SK-N-SH (cell line): ENCODE measurements around the gene ARF5. TPM values are rescaled to one million over a fixed set of nuclear protein-coding genes. Genes with fewer than 3 reads are reported as not detected.

ENCODE experiments used
- CTCF ChIA-PET: fragments of 300-600, 350-600 bp; formaldehyde crosslinking; extraction: SDS; loops from one replicate; lab custom pipeline; 2021; lab: Yijun Ruan, JAX
- POLR2A ChIA-PET: fragments of 350-600 bp; sonication (Branson Sonifier 250); formaldehyde crosslinking; extraction: SDS; loops from one replicate; lab custom pipeline; 2020; ENCODE audit warnings: antibody characterized with exemption, inconsistent platforms; lab: Yijun Ruan, JAX
- DNase-seq: peaks from one replicate; pipeline ENCODE4 v3.0.0; 2012
- H2AFZ ChIP-seq: fragments of 200-600 bp; sonication (generic); 2 replicates; pipeline ENCODE4 v1.8.1; 2016; ENCODE audit warnings: antibody characterized with exemption, mild to moderate bottlenecking, low read depth
- H3F3A ChIP-seq: fragments of 200-600 bp; sonication (generic); replicated peaks from 2 replicates; pipeline ENCODE3; 2016; ENCODE audit warnings: antibody characterized with exemption, mild to moderate bottlenecking; ENCODE audit not compliant: insufficient read depth
- H3K27ac ChIP-seq, 2 experiments: fragments of 200-500 bp in 1 of 2; fragments of 200-600 bp in 1 of 2; sonication (Bioruptor generic) in 1 of 2; sonication (generic), shearing (Covaris generic) in 1 of 2; 2 replicates each; pipeline versions ENCODE4 v1.5.1 to v1.6.1; 2014 to 2016; ENCODE audit warnings: low read depth in 2 of 2, inconsistent platforms in 1 of 2, low read length in 1 of 2, mild to moderate bottlenecking in 1 of 2, mixed read lengths in 1 of 2
- H3K27me3 ChIP-seq: fragments of 200-600 bp; sonication (generic), shearing (Covaris generic); 2 replicates; pipeline ENCODE4 v1.6.1; 2016; ENCODE audit warnings: mixed run types; ENCODE audit not compliant: insufficient read depth
- H3K36me3 ChIP-seq, 2 experiments: fragments of 200-500 bp in 1 of 2; fragments of 200-600 bp in 1 of 2; sonication (Bioruptor generic) in 1 of 2; sonication (generic) in 1 of 2; replicated peaks in 1 of 2; 2 replicates each; pipeline versions ENCODE3 to v1.5.1; 2014 to 2016; ENCODE audit warnings: low read length in 1 of 2, mild to moderate bottlenecking in 1 of 2; ENCODE audit not compliant: insufficient read depth in 2 of 2, control insufficient read depth in 1 of 2
- H3K4me1 ChIP-seq, 2 experiments: fragments of 200-500 bp in 1 of 2; fragments of 200-600 bp in 1 of 2; sonication (Bioruptor generic) in 1 of 2; sonication (generic), shearing (Covaris generic) in 1 of 2; 2 replicates each; pipeline versions ENCODE4 v1.5.1 to v1.6.1; 2014 to 2016; ENCODE audit warnings: low read depth in 1 of 2, low read length in 1 of 2, mixed run types in 1 of 2; ENCODE audit not compliant: insufficient read depth in 2 of 2, control insufficient read depth in 1 of 2
- H3K4me2 ChIP-seq: fragments of 200-600 bp; sonication (generic), shearing (Covaris generic); 2 replicates; pipeline ENCODE4 v1.6.1; 2017; ENCODE audit warnings: mixed run types
- H3K4me3 ChIP-seq, 2 experiments: fragments of 200-500 bp in 1 of 2; fragments of 200-600 bp in 1 of 2; sonication (Bioruptor generic) in 1 of 2; sonication (generic), shearing (Covaris generic) in 1 of 2; 2 replicates each; pipeline versions ENCODE4 v1.5.1 to v1.8.1; 2014 to 2016; ENCODE audit warnings: low read depth in 2 of 2, inconsistent platforms in 1 of 2, low read length in 1 of 2, mild to moderate bottlenecking in 1 of 2, mixed read lengths in 1 of 2, moderate library complexity in 1 of 2
- H3K79me2 ChIP-seq: fragments of 200-600 bp; sonication (generic); 2 replicates; pipeline ENCODE4 v1.8.1; 2017; ENCODE audit warnings: mild to moderate bottlenecking; ENCODE audit not compliant: insufficient read depth
- H3K9ac ChIP-seq: fragments of 200-600 bp; sonication (generic); 2 replicates; pipeline ENCODE4 v1.6.1; 2017; ENCODE audit warnings: mixed run types
- H3K9me2 ChIP-seq: fragments of 200-600 bp; sonication (generic); 2 replicates; pipeline ENCODE4 v1.6.1; 2017; ENCODE audit warnings: mixed run types
- H3K9me3 ChIP-seq: fragments of 200-600 bp; sonication (generic); 2 replicates; pipeline ENCODE4 v1.6.1; 2017; ENCODE audit warnings: mixed run types, mild to moderate bottlenecking, moderate library complexity
- H4K20me1 ChIP-seq: fragments of 200-600 bp; sonication (generic); 2 replicates; pipeline ENCODE4 v1.6.1; 2017; ENCODE audit warnings: mild to moderate bottlenecking, mixed run types; ENCODE audit not compliant: insufficient read depth
- CHD2 ChIP-seq: fragments of 150-350 bp; IDR thresholded peaks from 2 replicates; pipeline ENCODE4 v1.6.1; 2018; ENCODE audit warnings: low read length; ENCODE audit not compliant: partially characterized antibody
- EZH2phosphoT487 ChIP-seq: fragments of 200-600 bp; sonication (generic); IDR thresholded peaks from 2 replicates; pipeline ENCODE4 v1.6.1; 2017; ENCODE audit warnings: low read depth, mixed run types, mild to moderate bottlenecking, antibody characterized with exemption, moderate library complexity, borderline replicate concordance
- FOSL2 ChIP-seq: IDR thresholded peaks from 2 replicates; pipeline ENCODE4 v1.4.0; 2012; ENCODE audit warnings: low read depth, mild to moderate bottlenecking, moderate library complexity, borderline replicate concordance
- GABPA ChIP-seq: IDR thresholded peaks from 2 replicates; pipeline ENCODE4 v1.4.0; 2012; ENCODE audit warnings: low read depth, mild to moderate bottlenecking
- JUND ChIP-seq: IDR thresholded peaks from 2 replicates; pipeline ENCODE4 v1.4.0; 2012
- NFIC ChIP-seq: IDR thresholded peaks from 2 replicates; pipeline ENCODE4 v1.4.0; 2012; ENCODE audit warnings: borderline replicate concordance
- RAD21 ChIP-seq: IDR thresholded peaks from 2 replicates; pipeline ENCODE4 v1.6.1; 2012; ENCODE audit warnings: mild to moderate bottlenecking, low read length
- RFX5 ChIP-seq: IDR thresholded peaks from 2 replicates; pipeline ENCODE4 v1.6.1; 2012; ENCODE audit warnings: mild to moderate bottlenecking, improper control_type of control experiment, low read length
- SMC3 ChIP-seq: IDR thresholded peaks from 2 replicates; pipeline ENCODE4 v1.6.1; 2012; ENCODE audit warnings: low read depth, low read length, improper control_type of control experiment
- WGBS: methylation state at CpG from one replicate; pipeline ENCODE4 v1.1.6; 2017; ENCODE audit warnings: low lambda C conversion rate; 5-methylcytosine and 5-hydroxymethylcytosine counted together
- polyA plus RNA-seq, 3 experiments: library from polyadenylated mRNA; depleted of rRNA; stranded (reverse); fragments of >200 nt; gene quantifications; 2 replicates each; pipeline ENCODE4 v1.2.3, GENCODE V29; 2012
- TF ChIP-seq, protein P1 (sequence below): IDR thresholded peaks from 2 replicates; pipeline ENCODE4 v1.4.0; 2012; ENCODE audit warnings: low read depth, borderline replicate concordance
- TF ChIP-seq, protein P2 (sequence below): fragments of 150-350 bp; IDR thresholded peaks from 2 replicates; pipeline ENCODE4 v1.6.1; 2017; ENCODE audit warnings: antibody characterized with exemption, low read length, low read depth, borderline replicate concordance
- TF ChIP-seq, protein P3 (sequence below): IDR thresholded peaks from 2 replicates; pipeline ENCODE4 v1.4.0; 2012; ENCODE audit warnings: low read depth, borderline replicate concordance
- TF ChIP-seq, protein P4 (sequence below): fragments of 200-600 bp; sonication (generic); IDR thresholded peaks from 2 replicates; pipeline ENCODE4 v1.6.1; 2017; ENCODE audit warnings: antibody characterized with exemption, mild to moderate bottlenecking, moderate library complexity
- TF ChIP-seq, protein P5 (sequence below): IDR thresholded peaks from 2 replicates; pipeline ENCODE4; 2012

ARF5 gene
- polyA plus RNA-seq, 1 of the 3 experiments (the other 2 are of a cell fraction) = 562 TPM

DNA sequence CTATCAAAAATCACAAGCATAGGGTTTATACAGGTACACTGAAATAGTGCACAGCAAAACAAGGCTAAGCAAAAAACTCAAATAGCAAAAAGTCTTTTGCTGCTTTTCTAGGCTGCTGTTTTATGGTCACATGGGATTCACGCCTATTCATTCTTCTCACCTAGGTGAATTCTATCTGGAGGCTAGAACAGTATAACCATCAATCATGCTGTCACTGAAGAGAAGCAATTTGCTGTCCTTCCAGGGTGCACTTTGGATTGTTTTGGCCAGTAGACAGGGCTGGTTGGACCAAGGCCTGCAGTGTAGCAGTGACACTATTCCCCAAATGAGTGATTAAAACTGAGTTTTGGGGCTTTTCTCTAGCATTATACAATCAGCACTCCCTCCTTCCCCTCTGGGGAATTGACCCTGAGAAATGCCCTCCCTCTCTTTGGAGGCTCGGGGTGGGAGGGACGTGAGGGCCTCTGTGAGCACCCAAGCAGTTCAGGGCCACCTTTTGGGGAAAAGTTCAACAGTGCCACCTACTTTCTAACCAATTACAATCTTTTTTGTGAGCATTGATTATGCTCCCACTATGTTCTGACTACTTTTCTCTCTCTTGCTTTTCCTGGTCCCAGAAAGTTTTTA lies 47.6 kb downstream of the ARF5 start:
- DNase-seq = no peak
- ChIA-PET CTCF (interaction anchor here (0.9 kb wide), 1 partner anchor 9 kb away, joined by 3 read pairs; no protein-coding TSS in a partner anchor), POLR2A (no interaction called here)
- H3F3A ChIP-seq = peaks cover 7% of the 10 kb centered on the region
- H3K27me3 ChIP-seq = no peaks in the 10 kb centered on the region
- no peaks in the 10 kb centered on the region for H3K79me2 ChIP-seq
- TF ChIP-seq, protein P1, sequence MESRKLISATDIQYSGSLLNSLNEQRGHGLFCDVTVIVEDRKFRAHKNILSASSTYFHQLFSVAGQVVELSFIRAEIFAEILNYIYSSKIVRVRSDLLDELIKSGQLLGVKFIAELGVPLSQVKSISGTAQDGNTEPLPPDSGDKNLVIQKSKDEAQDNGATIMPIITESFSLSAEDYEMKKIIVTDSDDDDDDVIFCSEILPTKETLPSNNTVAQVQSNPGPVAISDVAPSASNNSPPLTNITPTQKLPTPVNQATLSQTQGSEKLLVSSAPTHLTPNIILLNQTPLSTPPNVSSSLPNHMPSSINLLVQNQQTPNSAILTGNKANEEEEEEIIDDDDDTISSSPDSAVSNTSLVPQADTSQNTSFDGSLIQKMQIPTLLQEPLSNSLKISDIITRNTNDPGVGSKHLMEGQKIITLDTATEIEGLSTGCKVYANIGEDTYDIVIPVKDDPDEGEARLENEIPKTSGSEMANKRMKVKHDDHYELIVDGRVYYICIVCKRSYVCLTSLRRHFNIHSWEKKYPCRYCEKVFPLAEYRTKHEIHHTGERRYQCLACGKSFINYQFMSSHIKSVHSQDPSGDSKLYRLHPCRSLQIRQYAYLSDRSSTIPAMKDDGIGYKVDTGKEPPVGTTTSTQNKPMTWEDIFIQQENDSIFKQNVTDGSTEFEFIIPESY = no peak
- TF ChIP-seq NFIC = no peak
- no peak for TF ChIP-seq RFX5
- TF ChIP-seq, protein P2, sequence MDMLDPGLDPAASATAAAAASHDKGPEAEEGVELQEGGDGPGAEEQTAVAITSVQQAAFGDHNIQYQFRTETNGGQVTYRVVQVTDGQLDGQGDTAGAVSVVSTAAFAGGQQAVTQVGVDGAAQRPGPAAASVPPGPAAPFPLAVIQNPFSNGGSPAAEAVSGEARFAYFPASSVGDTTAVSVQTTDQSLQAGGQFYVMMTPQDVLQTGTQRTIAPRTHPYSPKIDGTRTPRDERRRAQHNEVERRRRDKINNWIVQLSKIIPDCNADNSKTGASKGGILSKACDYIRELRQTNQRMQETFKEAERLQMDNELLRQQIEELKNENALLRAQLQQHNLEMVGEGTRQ = no peak
- TF ChIP-seq, protein P3, sequence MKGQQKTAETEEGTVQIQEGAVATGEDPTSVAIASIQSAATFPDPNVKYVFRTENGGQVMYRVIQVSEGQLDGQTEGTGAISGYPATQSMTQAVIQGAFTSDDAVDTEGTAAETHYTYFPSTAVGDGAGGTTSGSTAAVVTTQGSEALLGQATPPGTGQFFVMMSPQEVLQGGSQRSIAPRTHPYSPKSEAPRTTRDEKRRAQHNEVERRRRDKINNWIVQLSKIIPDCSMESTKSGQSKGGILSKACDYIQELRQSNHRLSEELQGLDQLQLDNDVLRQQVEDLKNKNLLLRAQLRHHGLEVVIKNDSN = no peak
- H3K27ac ChIP-seq = no peak overlapping the region
- no peaks in the 10 kb centered on the region for H3K9me3 ChIP-seq
- no peak overlapping the region for H3K4me2 ChIP-seq
- no peak overlapping the region for H3K9ac ChIP-seq
- no peaks in the 10 kb centered on the region for H3K36me3 ChIP-seq
- no peak overlapping the region for H3K4me3 ChIP-seq
- no peaks in the 10 kb centered on the region for H4K20me1 ChIP-seq
- H3K4me1 ChIP-seq = no peaks in the 10 kb centered on the region
- H2AFZ ChIP-seq = no peak overlapping the region
- no peaks in the 10 kb centered on the region for H3K9me2 ChIP-seq
- WGBS = 88% methylated on average over 3 of the region's 3 CpGs

DNA sequence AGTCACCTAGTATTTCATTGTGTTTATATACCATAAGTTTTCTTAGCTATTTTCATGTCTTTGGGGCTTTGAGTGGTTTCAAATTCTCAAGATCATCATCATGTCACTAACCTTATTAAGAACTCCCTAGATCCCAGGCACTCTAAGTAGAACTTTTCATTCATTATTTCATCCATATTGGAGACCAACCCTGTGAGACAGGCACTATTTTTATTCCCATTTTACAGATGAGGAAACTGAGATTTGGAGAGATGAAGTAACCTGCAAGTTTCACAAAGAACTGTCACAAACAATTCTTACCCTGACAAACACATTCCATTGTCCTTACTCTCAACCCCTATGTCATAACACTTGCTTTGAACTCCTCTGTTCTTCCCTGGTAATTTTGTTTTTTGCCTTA lies 50.0 kb downstream of the ARF5 start:
- ChIA-PET CTCF (interaction anchor here (1.0 to 1.4 kb wide), 2 partner anchors 49 to 124 kb away, joined by 3 to 4 read pairs; partner anchors contain the start of gene ARF5), POLR2A (no interaction called here)
- no peaks in the 10 kb centered on the region for H3K79me2 ChIP-seq
- H2AFZ ChIP-seq = no peak overlapping the region
- H3F3A ChIP-seq = peaks cover 7% of the 10 kb centered on the region
- H3K4me1 ChIP-seq = no peaks in the 10 kb centered on the region
- H4K20me1 ChIP-seq = no peaks in the 10 kb centered on the region
- no peaks in the 10 kb centered on the region for H3K9me2 ChIP-seq
- no peaks in the 10 kb centered on the region for H3K9me3 ChIP-seq
- H3K4me3 ChIP-seq = no peak overlapping the region
- no peak for DNase-seq
- no peak overlapping the region for H3K9ac ChIP-seq
- no peak overlapping the region for H3K27ac ChIP-seq
- no peaks in the 10 kb centered on the region for H3K36me3 ChIP-seq
- no peaks in the 10 kb centered on the region for H3K27me3 ChIP-seq
- no peak overlapping the region for H3K4me2 ChIP-seq
- TF ChIP-seq, protein P4, sequence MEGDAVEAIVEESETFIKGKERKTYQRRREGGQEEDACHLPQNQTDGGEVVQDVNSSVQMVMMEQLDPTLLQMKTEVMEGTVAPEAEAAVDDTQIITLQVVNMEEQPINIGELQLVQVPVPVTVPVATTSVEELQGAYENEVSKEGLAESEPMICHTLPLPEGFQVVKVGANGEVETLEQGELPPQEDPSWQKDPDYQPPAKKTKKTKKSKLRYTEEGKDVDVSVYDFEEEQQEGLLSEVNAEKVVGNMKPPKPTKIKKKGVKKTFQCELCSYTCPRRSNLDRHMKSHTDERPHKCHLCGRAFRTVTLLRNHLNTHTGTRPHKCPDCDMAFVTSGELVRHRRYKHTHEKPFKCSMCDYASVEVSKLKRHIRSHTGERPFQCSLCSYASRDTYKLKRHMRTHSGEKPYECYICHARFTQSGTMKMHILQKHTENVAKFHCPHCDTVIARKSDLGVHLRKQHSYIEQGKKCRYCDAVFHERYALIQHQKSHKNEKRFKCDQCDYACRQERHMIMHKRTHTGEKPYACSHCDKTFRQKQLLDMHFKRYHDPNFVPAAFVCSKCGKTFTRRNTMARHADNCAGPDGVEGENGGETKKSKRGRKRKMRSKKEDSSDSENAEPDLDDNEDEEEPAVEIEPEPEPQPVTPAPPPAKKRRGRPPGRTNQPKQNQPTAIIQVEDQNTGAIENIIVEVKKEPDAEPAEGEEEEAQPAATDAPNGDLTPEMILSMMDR = no peak
- TF ChIP-seq, protein P1 = no peak
- TF ChIP-seq RAD21 = no peak
- TF ChIP-seq GABPA = no peak
- TF ChIP-seq, protein P5, sequence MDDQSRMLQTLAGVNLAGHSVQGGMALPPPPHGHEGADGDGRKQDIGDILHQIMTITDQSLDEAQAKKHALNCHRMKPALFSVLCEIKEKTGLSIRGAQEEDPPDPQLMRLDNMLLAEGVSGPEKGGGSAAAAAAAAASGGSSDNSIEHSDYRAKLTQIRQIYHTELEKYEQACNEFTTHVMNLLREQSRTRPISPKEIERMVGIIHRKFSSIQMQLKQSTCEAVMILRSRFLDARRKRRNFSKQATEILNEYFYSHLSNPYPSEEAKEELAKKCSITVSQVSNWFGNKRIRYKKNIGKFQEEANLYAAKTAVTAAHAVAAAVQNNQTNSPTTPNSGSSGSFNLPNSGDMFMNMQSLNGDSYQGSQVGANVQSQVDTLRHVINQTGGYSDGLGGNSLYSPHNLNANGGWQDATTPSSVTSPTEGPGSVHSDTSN = no peak
- no peak for TF ChIP-seq CHD2
- TF ChIP-seq FOSL2 = no peak
- no peak for TF ChIP-seq EZH2phosphoT487
- no peak for TF ChIP-seq JUND
- TF ChIP-seq SMC3 = no peak
- TF ChIP-seq, protein P3 = no peak
